G401 (cell line): ENCODE data around the gene ATG16L1. TPM values are rescaled to one million over a fixed set of nuclear protein-coding genes. Genes with fewer than 3 reads are reported as not detected.

ENCODE experiments used
- DNase-seq: peaks from one replicate; pipeline ENCODE4 v3.0.0-alpha.2; 2015; ENCODE audit warnings: low spot score
- in situ Hi-C: cut with HindIII; loops from 2 replicates; pipeline ENCODE4 v1.10.0; 2016; ENCODE audit warnings: low sequenced_read_pairs, mixed read lengths
- total RNA-seq: library from RNA; depleted of rRNA; stranded (reverse); fragments of >200 nt; shearing (Covaris generic); gene quantifications from 2 replicates; pipeline ENCODE4 v1.2.3, GENCODE V29; 2014

The ATG16L1 gene
- total RNA-seq, 1 experiment from 2014 or later = 38.8 TPM

DNA sequence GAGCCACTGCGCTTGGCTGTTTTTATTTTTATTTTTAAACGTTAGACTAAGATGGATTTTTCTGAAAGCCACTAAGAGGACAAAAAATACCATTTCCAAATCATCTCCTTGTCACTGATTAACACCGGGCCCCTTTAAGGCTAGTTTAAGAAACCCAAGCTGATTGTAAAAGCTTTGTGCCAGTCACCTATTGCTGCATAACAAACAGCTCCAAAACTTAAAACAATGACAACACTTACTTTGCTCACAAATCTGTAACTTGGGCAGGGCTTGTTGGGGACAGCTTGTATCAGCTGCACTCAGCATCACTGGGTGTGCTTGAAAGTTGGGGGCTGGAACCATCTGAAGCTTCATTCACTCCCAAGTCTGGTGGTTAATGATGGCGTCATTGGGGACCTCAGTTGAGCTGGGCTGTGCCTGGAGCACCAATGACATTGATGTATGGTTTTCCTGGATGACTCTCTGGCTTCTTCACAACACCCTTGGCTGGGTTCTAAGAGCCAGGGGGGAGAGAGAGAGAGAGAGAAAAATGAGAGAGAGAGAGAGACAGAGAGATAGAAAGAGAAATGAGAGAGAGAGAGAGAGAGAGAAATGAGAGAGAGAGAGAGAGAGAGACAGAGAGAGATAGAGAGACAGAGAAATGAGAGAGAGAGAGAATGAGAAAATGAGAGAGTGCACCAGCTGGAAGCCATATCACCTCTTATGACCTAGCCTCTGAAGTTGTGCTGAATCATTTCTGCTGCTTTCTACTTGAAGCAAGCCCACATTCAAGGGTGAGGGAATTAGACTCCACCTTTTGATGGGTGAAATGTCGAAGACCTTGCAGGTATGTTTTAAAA is 26.0 kb upstream of the ATG16L1 start:
- in situ Hi-C loops = loop anchor here (25.0 kb wide), 1 partner anchor 263 kb away; no protein-coding TSS in a partner anchor
- DNase-seq = no peak

DNA sequence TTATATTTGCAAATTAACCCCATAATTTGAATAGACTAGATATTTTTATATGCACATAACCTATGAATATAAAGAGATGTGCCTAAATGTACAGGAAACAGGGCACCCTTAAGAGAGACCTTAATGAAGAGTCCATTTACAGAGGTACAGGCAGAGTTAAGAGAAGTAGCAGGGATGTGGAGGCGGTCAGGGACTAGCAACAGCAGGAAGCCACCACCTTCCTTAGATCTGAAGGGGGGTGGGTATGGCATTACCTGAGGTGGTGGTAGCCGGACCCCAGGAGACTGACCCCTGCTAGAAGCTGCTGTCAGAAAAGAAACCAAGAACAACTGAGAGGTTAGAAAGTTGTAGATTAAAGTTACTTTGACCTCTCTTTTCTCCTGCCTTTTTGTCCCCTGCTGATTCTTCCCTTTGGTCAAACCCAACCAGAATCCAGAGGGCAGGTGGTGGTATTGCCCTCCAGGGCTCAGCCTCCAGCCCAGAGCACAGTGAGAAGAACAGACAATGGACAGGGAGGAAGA is 24.9 kb upstream of the ATG16L1 start:
- DNase-seq = no peak
- in situ Hi-C loops = loop anchor here (25.0 kb wide), 1 partner anchor 264 kb away; no protein-coding TSS in a partner anchor

DNA sequence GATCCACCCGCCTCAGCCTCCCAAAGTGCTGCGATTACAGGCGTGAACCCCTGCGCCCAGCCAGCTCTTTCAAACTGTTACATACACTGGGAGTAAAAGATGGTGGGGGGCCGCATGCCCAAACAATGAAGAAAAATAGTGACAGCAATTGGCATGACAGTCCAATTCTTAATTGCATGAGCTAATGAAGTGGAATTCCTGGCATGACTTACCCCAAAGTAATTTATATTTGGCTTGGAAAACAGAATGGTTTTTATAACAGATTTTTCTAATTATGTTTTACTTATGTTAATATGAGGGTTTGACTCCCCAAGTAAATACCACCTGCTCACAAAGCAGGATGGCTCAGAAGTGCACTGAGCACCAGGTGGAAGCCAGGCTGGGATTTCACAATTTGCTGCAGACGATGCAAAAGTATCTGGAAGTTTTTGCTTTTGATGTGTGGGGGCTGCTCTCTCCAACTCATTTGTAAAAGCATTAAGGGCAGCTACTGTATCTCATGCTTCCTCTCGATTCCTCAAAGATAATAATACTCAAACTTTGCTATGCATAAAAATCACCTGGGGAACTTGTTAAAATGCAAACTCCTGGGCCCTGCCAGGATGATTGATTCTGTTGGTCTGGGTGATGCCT is 24.0 kb upstream of the ATG16L1 start:
- in situ Hi-C loops = loop anchor here (25.0 kb wide), 1 partner anchor 265 kb away; no protein-coding TSS in a partner anchor
- DNase-seq = no peak

DNA sequence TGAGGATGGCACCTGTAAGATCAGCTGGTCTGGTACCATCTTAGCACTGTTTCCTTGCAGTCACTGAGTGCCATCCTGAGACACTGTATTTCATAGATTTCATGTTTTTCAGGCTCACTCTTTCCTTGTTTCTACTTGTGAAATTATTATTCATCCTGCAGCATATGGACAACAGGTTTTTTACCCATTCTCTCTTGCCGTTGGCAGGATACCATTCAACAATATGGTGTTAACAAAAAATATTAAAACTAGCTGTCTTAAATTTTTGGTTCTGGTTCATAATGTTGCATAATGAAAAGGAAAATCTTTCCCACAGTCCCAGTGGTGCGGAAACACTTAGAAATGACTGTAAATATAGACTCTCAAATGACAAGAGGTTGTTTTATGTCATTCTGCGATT is 23.1 kb upstream of the ATG16L1 start:
- in situ Hi-C loops = loop anchor here (25.0 kb wide), 1 partner anchor 266 kb away; no protein-coding TSS in a partner anchor
- DNase-seq = no peak

DNA sequence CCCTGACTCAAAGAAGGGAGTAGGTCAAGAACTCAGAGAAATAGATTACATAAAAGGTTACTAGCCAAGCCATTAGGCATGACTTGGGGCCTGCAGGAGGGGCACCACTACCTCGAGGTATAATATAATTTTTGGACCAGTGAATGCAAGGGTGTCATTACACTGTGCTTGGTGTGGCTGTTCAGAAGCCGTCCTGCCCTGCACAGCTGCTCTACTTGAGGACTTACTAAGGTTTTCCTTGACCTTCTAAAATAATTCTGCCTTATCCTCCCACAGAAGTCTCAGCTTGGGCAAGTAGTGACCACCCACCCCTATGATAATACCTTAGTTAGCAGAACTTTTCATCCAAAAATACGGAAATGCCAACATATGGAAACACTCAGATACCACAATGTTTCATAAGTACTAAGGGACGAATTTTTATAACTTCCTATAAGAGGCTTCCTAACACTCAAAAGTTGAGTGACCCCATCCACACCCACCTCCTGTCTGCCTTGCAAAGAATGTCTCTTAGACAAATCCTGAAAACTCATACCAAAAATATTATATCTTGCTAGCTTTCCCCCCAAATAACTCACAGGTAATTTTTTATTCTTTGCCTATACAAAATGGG is 17.7 kb upstream of the ATG16L1 start:
- DNase-seq = no peak
- in situ Hi-C loops = loop anchor here (25.0 kb wide), 1 partner anchor 271 kb away; no protein-coding TSS in a partner anchor

DNA sequence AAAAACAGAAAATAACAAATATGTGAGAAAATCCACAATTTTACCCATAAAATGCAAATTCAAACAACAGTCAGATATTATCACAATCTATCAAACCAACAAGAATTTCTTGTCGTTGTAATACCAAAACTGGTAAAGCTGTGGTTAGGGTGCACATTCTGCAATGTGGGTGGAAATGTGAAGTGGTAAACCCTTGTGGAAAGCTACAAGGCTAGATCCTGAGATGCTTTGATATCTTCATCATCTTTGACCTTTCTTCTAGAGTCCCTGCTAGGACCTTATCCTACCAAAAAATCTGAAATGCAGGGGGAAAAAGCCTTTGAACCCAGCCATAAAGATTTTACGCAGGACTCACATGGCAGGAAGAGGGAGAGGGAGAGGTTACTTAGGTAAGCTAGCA is 17.2 kb upstream of the ATG16L1 start:
- no peak for DNase-seq
- in situ Hi-C loops = loop anchor here (25.0 kb wide), 1 partner anchor 272 kb away; no protein-coding TSS in a partner anchor

DNA sequence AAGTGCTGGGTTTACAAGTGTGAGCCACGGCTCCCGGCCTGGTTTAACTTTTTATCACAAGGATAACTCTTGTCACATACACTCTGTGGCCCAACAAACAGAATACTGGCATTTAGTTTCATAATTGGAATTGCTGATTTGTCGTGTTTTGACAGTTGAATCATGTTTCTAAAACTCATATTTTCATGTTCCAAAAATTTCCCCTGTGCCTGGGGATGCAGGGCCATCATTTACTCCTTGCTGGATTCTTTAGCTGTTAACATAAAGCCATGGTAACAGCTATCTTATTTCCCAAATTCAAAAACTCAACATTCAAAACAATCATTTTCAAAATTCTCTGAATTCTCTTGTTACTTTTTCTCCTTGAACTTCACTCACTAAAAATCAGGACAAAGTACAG is 16.5 kb upstream of the ATG16L1 start:
- no peak for DNase-seq
- in situ Hi-C loops = loop anchor here (25.0 kb wide), 1 partner anchor 273 kb away; no protein-coding TSS in a partner anchor

DNA sequence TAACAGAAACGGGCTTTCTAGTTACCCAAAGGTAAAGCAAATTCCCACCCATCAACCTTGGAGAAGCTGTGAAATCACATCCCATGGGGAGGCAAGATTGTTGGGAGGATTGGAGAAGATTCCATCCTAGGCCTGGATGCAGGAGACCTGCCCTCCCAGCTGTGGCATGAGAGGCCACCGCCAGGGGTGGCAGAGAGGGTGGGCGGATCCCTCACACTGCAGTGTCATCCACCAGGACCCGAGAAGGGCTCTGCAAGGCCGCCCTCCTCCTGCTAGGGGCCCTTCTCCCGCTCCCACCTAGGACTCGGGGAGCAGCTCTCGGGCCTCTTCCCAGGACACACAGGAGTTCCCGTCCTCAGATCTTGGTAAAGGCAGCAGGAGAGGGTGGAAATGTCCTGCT is 15.5 kb upstream of the ATG16L1 start:
- DNase-seq = no peak

DNA sequence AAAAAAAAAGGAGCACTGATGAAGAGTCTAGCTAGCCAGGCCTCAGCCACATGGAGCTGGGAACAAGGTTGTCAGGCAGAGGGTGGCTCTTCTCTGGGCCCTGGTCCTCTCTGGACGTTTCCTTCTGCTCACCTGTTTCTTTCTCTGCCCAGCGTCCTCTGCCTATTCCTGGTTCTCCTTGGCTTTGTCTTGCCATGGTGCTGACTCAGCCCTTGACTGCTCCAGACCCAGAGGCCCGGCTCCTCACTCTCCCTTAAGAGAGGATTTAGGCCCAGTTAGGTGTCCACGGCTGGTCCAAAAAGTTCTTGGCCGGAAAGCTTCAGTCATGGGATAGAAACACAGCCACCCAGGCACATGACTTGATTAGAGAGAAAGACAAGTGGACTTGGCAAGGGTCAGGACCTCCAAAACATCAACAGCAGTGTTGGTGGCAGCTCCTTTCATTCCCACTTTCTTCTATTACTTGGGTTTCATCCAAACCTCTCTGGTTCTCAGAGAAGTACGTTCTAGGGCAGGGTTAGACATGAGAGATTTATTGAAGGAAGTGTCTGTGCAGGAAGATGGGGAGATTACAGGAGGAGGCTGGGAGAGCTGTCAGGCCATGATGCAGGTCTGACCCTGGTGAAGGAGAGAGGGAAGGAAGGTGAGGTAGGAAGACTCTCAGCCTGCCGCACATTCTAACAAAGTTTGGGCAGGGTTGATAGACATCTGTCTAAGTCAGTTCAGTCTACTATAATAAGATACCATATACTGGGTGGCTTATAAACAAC is 14.5 kb upstream of the ATG16L1 start:
- in situ Hi-C loops = loop anchor here (25.0 kb wide), 1 partner anchor 275 kb away; no protein-coding TSS in a partner anchor
- DNase-seq = no peak

More for the DNA sequence above, 15.5 kb upstream of the ATG16L1 start:
- in situ Hi-C loops = loop anchor here (25.0 kb wide), 1 partner anchor 274 kb away; no protein-coding TSS in a partner anchor

DNA sequence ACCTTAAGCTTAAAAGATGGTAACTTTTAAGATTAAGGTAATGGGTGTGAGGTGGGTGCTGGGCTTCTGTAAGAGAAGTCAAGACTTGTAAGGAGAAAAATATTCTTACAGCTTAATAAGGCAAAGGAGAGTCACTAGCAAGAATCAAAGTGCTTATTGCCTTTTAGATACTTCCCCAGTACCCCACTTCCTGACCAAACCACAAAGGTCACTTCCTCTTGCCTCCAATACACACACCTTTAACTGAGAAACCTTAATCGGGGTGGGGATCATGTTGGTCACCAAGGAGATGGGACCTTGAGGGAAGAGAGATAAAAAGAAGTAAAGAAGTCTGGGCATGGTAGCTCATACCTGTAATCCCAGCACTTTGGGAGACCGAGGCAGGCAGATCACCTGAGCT is 10.6 kb upstream of the ATG16L1 start:
- in situ Hi-C loops = loop anchor here (25.0 kb wide), 1 partner anchor 279 kb away; no protein-coding TSS in a partner anchor
- no peak for DNase-seq

DNA sequence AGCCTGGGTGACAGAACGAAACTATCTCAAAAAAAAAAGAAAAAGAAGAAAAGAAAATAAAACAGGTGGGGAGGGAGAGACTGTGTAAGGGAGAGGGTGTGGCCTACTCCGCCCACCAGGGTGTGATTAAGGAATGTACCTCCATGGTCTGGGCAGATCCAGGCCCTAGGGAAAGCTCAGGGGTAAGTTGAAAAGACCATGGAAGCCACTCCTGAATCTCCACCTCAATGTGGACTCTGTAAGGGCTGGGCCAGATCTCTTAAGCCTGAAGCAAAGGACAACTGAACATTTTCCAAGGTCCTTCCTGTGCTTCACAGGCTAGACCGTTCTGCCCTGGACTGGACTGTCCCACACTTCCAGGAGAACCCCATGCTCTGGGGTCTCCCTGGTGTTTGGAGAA is 9.7 kb upstream of the ATG16L1 start:
- in situ Hi-C loops = loop anchor here (25.0 kb wide), 1 partner anchor 280 kb away; no protein-coding TSS in a partner anchor
- no peak for DNase-seq

DNA sequence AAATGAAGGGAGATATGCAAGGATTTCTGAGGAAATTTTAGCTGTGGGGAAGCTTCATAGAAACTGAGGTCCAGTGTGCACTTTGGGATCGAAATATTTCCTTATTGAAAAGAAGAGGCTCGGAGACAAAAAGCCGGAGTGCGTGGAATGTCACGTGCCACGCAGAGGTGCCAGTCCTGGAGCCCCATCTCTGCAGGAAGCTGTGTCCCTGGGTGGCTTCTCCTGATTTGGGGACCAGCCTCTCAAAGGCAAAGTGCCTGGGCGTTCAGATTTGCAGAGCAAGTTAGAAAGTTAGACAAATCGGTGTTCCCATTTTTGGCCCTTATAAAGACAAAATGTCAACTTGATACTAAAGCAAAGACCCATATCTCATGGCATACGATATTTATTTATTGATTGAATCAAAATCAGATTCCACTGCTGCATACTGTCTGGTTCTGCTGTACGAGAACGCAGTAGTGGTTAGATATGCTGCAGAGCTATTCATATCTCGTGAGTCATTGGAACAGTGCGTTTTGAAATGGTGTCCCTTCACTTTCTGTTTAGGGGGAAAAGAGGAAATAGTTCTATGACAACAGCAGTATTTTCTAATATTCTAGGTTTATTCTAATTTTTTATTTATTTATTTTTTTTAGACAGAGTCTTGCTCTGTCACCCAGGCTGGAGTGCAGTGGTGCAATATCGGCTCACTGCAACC is 9.1 kb upstream of the ATG16L1 start:
- in situ Hi-C loops = loop anchor here (25.0 kb wide), 1 partner anchor 280 kb away; no protein-coding TSS in a partner anchor
- no peak for DNase-seq

DNA sequence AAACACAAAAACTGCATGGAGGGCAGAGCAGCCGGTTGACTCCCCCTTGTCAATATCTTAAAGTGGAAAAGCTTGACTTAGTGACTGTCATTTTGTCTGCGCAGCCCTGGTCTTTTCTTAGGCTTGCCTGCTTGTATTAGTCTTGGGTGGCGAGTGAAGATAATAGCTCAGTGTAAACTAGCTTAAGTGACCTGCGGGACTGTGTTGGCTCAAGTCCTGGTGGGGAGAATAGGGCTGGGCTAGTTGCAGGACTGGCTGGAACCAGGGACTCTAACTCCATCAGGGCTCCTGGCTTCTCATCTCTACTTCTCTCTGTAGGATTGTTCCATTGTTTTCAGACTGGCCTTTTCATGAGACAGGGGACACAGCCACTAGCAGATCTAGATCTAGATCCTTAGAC is 8.1 kb upstream of the ATG16L1 start:
- in situ Hi-C loops = loop anchor here (25.0 kb wide), 1 partner anchor 281 kb away; no protein-coding TSS in a partner anchor

DNA sequence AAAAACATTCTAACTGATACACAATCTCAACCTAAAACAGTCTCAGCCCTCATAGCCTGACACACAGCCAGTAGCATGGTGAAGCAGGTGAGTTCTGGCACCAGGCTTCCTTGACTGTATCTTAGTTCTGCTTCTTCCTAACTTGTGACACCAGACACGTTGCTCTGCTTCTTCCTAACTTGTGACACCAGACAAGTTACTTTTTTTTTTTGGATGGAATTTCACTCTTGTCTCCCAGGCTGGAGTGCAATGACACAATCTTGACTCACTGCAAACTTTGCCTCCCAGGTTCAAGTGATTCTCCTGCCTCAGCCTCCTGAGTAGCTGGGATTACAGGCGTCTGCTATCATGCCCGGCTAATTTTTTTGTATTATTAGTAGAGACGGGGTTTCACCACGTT is 6.7 kb upstream of the ATG16L1 start:
- DNase-seq = no peak
- in situ Hi-C loops = loop anchor here (25.0 kb wide), 1 partner anchor 283 kb away; no protein-coding TSS in a partner anchor

More for the DNA sequence above, 8.1 kb upstream of the ATG16L1 start:
- no peak for DNase-seq

DNA sequence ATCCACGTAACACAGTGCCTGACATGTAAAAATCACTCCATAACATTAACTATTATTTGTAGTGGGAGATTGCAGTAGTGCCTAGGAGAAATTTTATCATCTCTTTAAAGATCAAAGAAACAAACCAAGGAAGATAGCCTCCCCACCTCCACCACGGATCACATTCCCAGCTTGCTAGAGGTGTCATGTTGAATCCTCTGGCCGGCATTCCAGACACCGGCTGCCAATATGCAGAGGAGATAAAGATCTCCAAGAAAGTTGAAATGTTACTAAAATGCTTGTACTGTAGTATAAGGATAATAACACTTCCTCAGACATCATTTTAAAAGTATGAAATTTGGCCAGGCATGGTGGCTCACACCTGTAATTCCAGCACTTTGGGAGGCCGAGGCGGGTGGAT is 6.1 kb upstream of the ATG16L1 start:
- no peak for DNase-seq
- in situ Hi-C loops = loop anchor here (25.0 kb wide), 1 partner anchor 283 kb away; no protein-coding TSS in a partner anchor

DNA sequence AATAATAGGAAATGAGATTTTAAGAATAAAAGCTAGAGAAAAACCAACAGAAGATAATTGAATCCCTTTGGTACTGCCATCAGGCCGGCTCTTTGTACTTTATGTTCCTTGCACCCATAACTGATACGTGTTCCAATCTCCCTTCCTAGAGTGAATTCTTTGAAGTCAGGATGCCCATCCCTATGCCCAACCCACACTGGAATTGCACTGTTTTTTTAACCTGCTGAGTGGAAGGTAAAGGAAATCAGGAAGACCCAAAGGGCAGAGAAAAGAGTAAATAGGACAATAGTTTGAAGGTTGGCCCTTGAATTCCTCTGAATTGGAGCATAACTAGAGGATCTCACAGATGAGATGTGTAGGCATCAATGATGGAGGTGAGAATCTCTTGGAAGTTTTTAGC is 4.4 kb upstream of the ATG16L1 start:
- in situ Hi-C loops = loop anchor here (25.0 kb wide), 1 partner anchor 285 kb away; no protein-coding TSS in a partner anchor
- DNase-seq = no peak

DNA sequence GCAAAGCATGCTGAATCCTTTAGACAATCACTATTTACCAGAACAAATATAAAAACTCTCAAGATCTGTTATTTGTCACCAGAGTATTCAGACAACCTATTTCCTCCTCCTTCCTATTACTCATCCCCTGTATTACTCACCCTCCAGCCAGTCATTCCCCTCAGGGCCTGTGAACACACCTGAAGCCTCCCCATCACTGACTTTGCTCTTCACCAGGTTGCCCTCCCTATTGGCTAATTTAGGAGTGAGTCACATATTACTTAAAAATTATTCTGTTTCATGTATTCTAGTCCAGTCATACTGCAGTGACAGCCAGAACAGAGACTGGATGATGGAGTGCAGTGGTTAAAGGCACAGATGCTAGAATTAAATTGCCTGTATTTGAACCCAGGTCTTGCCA is 3.7 kb upstream of the ATG16L1 start:
- DNase-seq = no peak
- in situ Hi-C loops = loop anchor here (25.0 kb wide), 1 partner anchor 285 kb away; no protein-coding TSS in a partner anchor
